Muscle layer of colon (tissue), 2 donors: ENCODE data around the gene CCDC141.

Experiments used
- H3K27ac ChIP-seq: one replicate; pipeline ENCODE4 v1.7.0; 2013; ENCODE audit warnings: low read depth, mild to moderate bottlenecking, low read length, moderate library complexity
- H3K27me3 ChIP-seq, 2 donors: one replicate each; pipeline ENCODE4 v1.7.0; 2013; ENCODE audit warnings: low read length in 2 of 2, mild to moderate bottlenecking in 2 of 2; ENCODE audit not compliant: insufficient read depth in 2 of 2, control insufficient read depth in 1 of 2
- H3K36me3 ChIP-seq: one replicate; pipeline ENCODE4 v1.7.0; 2013; ENCODE audit warnings: mild to moderate bottlenecking, low read length; ENCODE audit not compliant: insufficient read depth
- H3K4me1 ChIP-seq: one replicate; pipeline ENCODE4 v1.7.0; 2013; ENCODE audit warnings: mild to moderate bottlenecking, low read length; ENCODE audit not compliant: insufficient read depth
- H3K4me3 ChIP-seq, 2 donors: one replicate each; pipeline ENCODE4 v1.7.0; 2013; ENCODE audit warnings: low read length in 2 of 2, low read depth in 1 of 2, mild to moderate bottlenecking in 1 of 2, moderate library complexity in 1 of 2
- H3K9ac ChIP-seq: one replicate; pipeline ENCODE4 v1.7.0; 2013; ENCODE audit warnings: low read length
- H3K9me3 ChIP-seq: one replicate; pipeline ENCODE4 v1.7.0; 2013; ENCODE audit warnings: mild to moderate bottlenecking, low read length
- donor health status: abdominal sarcoma.
- donor health status: Adenocarcinoma of cecum.

The CCDC141 gene

DNA sequence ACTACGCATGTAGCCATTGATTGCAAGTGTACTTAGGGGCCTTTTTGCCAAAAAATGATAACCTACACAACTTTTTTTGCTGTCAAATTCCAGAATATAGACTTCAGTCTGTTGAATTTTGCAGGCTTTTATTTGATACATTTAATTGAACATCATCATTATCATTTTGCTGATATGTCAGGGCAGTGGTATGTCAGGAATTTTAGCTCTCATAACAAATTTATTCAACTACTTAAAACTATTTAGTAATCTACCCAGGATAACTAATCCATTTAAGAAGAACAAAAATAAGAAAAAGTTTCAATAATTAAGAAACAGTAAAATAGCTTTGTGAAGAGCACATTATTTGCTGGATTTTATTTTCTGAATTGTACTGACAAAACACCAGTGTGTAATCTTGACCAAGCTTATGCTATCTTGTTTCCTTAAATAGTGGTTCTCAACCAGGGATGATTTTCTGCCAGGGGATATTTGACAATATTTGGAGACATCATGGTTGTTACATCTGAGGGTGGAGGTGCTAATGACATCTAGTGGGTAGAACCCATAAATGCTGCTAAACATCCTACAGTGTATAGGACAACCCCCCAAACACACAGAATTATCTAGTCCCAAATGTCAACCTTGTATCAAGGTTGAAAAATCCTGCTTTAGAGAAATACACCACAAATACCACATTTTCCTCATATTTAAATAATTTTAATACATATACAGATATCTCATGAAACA is 230.6 kb downstream of the CCDC141 start:
- H3K4me1 ChIP-seq: no peaks in the 10 kb centered on the region
- no peak overlapping the region for H3K27ac ChIP-seq
- no peak overlapping the region for H3K4me3 ChIP-seq

GRCh38 chr2:178811901-178812300 is 238.0 kb downstream of the CCDC141 start:
- H3K36me3 ChIP-seq: no peaks in the 10 kb centered on the region
- H3K4me3 ChIP-seq: no peak overlapping the region
- H3K9me3 ChIP-seq: no peaks in the 10 kb centered on the region
- H3K27me3 ChIP-seq: no peaks in the 10 kb centered on the region
- H3K27ac ChIP-seq: no peak overlapping the region
- no peaks in the 10 kb centered on the region for H3K4me1 ChIP-seq
- H3K9ac ChIP-seq: no peak overlapping the region

More for the DNA sequence above, 230.6 kb downstream of the CCDC141 start:
- Histone ChIP-seq H3K27me3 (no peaks in the 10 kb centered on the region), H3K9ac (no peak overlapping the region), H3K9me3 (no peaks in the 10 kb centered on the region), H3K36me3 (no peaks in the 10 kb centered on the region)

GRCh38 chr2:178811045-178811444 is 238.9 kb downstream of the CCDC141 start:
- H3K9ac ChIP-seq: no peak overlapping the region
- no peaks in the 10 kb centered on the region for H3K27me3 ChIP-seq
- H3K9me3 ChIP-seq: no peaks in the 10 kb centered on the region
- H3K36me3 ChIP-seq: no peaks in the 10 kb centered on the region
- H3K4me1 ChIP-seq: no peaks in the 10 kb centered on the region
- H3K4me3 ChIP-seq: no peak overlapping the region
- no peak overlapping the region for H3K27ac ChIP-seq

- Histone ChIP-seq H3K27ac (no peak overlapping the region), H3K4me3 (no peak overlapping the region), H3K9me3 (no peaks in the 10 kb centered on the region), H3K4me1 (no peaks in the 10 kb centered on the region), H3K36me3 (no peaks in the 10 kb centered on the region), H3K9ac (no peak overlapping the region), H3K27me3 (no peaks in the 10 kb centered on the region)
Measured at GRCh38 chr2:178810422-178810821, 239.5 kb downstream of the CCDC141 start.

DNA sequence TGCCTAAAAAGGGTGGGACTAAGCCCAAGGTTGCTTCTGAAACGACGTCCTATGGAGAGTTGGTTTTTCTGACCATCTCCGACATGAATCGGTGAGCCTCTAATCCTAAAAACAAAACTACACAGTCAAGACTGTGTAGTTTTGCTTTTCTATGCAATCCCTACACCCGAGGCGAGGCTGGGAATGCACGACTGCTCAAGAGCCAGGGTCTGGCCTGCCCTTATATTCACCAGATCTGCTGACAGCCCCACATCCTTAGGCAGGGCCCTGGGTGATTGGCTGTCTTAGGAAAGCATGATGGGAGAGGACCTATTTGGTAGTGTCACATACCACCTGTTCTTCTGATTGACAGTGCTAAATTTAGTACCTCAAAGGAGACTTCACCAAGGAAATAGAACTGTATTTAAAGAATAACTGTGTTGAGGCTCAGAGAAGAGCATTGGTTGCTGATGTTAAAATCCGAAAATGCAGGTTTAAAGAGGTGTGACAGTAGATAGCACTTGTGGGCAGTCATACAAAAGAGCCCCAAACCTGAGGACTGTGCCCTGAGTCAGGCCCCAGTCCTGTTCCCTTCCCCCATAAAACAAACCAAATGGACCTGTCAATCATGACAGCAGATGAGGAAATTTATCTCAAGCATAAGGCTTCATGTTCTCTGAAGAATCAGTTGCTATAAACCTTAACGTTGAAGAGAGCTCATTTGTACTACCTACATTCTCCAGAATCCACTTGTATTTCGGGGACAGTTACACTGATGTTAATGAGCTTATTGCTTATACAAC is 242.5 kb downstream of the CCDC141 start, which contains the start of gene TTN:
Gene TTN (minus strand): TSS at position 197 of the 782 bp plus-strand sequence. CDS start 2,781 bp downstream, outside the sequence.
- no peaks in the 10 kb centered on the region for H3K27me3 ChIP-seq
- no peaks in the 10 kb centered on the region for H3K36me3 ChIP-seq
- H3K4me3 ChIP-seq: no peak within 1 kb of the TSS
- H3K27ac ChIP-seq: no peak within 1 kb of the TSS
- H3K9ac ChIP-seq: no peak within 1 kb of the TSS
- no peaks in the 10 kb centered on the region for H3K9me3 ChIP-seq
- H3K4me1 ChIP-seq: no peaks in the 10 kb centered on the region

- Histone ChIP-seq H3K9ac (no peak overlapping the region), H3K36me3 (no peaks in the 10 kb centered on the region), H3K9me3 (no peaks in the 10 kb centered on the region), H3K4me3 (no peak overlapping the region), H3K27me3 (no peaks in the 10 kb centered on the region), H3K4me1 (no peaks in the 10 kb centered on the region), H3K27ac (no peak overlapping the region)
Measured at GRCh38 chr2:178806543-178806942, 243.4 kb downstream of the CCDC141 start.

DNA sequence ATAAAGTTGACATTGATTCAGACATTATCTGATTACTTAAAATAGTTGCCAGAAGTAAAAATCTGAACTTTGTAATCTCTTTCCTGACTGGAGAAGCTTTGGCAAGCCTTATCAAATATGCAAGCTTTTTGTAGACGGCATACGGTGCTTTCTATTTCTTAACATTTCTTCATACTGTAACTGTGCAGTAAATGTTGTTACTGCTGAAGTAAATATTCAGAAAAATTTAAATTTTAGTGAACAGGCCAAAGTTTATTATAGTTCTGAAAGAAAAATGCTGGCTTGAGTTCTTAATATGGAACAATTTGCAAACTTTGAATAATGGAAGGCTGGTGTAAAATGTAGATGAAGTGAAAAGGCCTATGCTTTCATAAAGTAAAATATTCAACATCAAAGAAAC is 244.5 kb downstream of the CCDC141 start:
- no peak overlapping the region for H3K9ac ChIP-seq
- H3K4me1 ChIP-seq: no peaks in the 10 kb centered on the region
- H3K4me3 ChIP-seq: no peak overlapping the region
- H3K27ac ChIP-seq: no peak overlapping the region
- no peaks in the 10 kb centered on the region for H3K9me3 ChIP-seq
- no peaks in the 10 kb centered on the region for H3K36me3 ChIP-seq
- no peaks in the 10 kb centered on the region for H3K27me3 ChIP-seq

- no peaks in the 10 kb centered on the region for H3K36me3 ChIP-seq
- H3K27me3 ChIP-seq: no peaks in the 10 kb centered on the region
- no peaks in the 10 kb centered on the region for H3K4me1 ChIP-seq
- H3K4me3 ChIP-seq: no peak overlapping the region
- H3K9ac ChIP-seq: no peak overlapping the region
- no peak overlapping the region for H3K27ac ChIP-seq
- no peaks in the 10 kb centered on the region for H3K9me3 ChIP-seq
Measured at GRCh38 chr2:178804791-178805190, 245.1 kb downstream of the CCDC141 start.

GRCh38 chr2:178800510-178800909 is 249.4 kb downstream of the CCDC141 start:
- Histone ChIP-seq H3K27me3 (no peaks in the 10 kb centered on the region), H3K4me1 (no peaks in the 10 kb centered on the region), H3K36me3 (no peaks in the 10 kb centered on the region), H3K9ac (no peak overlapping the region), H3K27ac (no peak overlapping the region), H3K9me3 (no peaks in the 10 kb centered on the region), H3K4me3 (no peak overlapping the region)

DNA sequence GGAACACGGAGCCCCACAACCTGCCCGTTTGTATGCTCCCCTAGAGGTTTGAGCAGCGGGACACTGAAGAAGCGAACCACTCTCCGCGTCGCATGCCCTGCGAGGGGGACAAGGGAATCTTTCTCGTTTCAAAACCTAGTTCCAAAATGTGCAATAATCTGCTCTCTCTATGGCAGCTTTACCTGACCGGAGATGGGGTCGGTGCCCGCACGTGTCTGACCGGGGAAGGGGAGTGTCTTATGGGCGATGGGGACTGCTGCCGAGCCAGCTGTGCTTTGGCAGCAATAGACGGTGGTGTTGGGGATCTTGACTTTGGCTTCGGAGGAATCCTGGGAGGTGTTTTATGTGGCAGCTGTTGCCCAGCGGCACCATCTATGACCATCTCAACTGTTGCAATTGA is 250.6 kb downstream of the CCDC141 start:
- H3K9me3 ChIP-seq: no peaks in the 10 kb centered on the region
- no peak overlapping the region for H3K4me3 ChIP-seq
- no peak overlapping the region for H3K27ac ChIP-seq

GRCh38 chr2:178796079-178796677 is 253.8 kb downstream of the CCDC141 start:
- no peaks in the 10 kb centered on the region for H3K9me3 ChIP-seq
- no peaks in the 10 kb centered on the region for H3K4me1 ChIP-seq
- H3K9ac ChIP-seq: no peak overlapping the region
- no peak overlapping the region for H3K4me3 ChIP-seq
- H3K27ac ChIP-seq: no peak overlapping the region
- H3K27me3 ChIP-seq: no peaks in the 10 kb centered on the region
- H3K36me3 ChIP-seq: no peaks in the 10 kb centered on the region

More for the DNA sequence above, 250.6 kb downstream of the CCDC141 start:
- no peaks in the 10 kb centered on the region for H3K36me3 ChIP-seq
- H3K9ac ChIP-seq: no peak overlapping the region
- no peaks in the 10 kb centered on the region for H3K4me1 ChIP-seq
- H3K27me3 ChIP-seq: no peaks in the 10 kb centered on the region
